Measurements from ENCODE around the gene PAK4.
"Not testable (repeated sequence)": the region's sequence is repeated elsewhere in the genome, so short reads cannot be mapped to it uniquely, and the experiment has no call there.

PAK4 gene

GRCh38 chr19:39188960-39189359, 63.4 kb downstream of the PAK4 start:
- no peak for DNase-seq

GRCh38 chr19:39190768-39191167, 65.2 kb downstream of the PAK4 start:
- DNase-seq: no peak

- DNase-seq: no peak
Measured at GRCh38 chr19:39192846-39193245, 67.3 kb downstream of the PAK4 start.

GRCh38 chr19:39193803-39194202, 68.2 kb downstream of the PAK4 start:
- no peak for DNase-seq

DNA sequence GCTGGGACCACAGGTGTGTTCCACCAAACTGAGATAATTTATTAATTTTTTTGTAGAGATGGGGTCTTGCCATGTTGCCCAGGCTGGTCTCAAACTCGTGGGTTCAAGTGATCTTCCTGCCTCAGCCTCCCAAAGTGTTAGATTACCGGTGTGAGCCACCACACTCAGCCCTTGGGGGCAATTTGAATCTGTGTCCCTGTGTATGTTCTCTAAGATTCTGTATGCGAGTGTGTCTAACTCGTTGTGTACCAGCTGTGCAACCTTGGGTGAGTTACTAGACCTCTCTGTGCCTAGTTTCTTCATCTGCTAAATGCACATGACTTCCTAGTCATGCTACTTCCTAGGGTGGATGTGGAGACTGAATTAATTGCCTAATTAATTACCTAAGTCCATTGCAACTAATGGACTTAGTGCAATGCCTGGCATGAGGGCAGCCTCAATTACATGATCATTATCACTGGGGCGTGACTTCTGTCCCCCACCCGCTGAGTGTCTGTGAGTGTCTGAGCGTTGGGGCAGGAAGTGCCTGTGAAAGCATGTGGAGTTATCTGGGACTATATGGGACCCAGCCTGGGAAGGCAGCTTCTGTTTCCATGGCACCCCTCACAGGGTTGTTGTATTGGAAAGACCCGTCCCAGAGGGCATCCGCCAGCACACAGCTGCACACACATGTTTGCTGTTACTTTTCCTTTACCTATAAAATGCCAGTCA, 69.4 kb downstream of the PAK4 start:
- no peak for DNase-seq

DNA sequence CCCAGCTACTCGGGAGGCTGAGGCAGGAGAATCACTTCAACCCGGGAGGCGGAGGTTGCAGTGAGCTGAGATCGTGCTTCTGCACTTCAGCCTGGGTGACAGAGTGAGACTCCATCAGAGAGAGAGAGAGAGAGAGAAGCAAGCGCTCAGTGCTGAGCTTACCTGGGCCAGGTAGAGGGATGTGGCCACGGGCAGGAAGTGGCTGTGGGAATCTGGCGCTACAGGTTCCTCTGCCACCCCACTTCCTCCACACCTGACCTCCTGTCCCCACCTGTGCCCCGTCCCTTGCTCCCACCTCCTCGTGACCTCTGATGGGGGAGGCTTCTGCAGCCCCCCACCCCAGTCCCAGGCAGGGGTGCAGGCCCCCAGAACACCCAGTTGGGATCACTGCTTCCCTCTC, 70.2 kb downstream of the PAK4 start:
- DNase-seq: no peak

GRCh38 chr19:39196320-39196719, 70.7 kb downstream of the PAK4 start:
- DNase-seq: no peak

GRCh38 chr19:39196860-39197562, 71.4 kb downstream of the PAK4 start, which contains the start of gene NCCRP1:
NCCRP1 (plus strand) TSS chr19:39196964; CDS start chr19:39196983, 19 bp downstream.
- no peak for DNase-seq

DNA sequence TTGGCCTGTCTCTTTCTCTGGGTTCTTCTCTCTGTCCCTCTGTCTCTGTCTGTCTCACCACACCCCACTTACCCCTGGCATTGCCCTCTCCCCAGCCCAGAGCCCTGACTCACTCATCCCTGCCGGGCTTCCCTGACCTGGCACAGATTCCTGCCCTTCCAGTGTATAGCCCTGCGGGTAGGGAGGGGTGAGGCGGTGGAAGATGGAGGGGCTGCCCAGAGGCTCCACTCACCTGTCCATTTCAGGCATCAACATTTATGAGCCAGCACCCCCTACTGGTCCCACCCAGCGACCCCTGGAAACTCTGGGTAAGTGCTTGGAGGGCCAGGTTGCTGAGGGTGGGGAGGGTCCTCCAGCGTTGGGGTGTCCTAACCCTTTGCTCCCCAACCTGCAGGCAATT, 72.2 kb downstream of the PAK4 start:
- no peak for DNase-seq

DNA sequence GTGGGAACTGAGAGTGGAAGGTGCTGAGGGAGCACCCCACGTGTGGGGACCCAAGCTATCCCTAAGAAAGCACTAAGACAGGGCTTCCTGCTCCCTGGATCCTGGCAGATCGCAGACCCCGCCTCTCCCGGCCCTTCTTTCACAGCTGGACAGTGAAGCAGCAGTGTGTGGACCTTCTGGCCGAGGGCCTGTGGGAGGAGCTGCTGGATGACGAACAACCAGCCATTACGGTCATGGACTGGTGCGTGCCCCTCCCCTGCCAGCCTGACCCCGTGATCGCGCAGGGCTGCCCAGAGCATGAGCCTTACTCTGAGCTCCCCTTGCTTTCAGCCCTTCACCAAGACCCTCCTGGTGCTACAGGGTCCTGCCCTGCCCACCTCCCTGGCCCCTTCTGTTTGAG, 73.4 kb downstream of the PAK4 start:
- DNase-seq: no peak

DNA sequence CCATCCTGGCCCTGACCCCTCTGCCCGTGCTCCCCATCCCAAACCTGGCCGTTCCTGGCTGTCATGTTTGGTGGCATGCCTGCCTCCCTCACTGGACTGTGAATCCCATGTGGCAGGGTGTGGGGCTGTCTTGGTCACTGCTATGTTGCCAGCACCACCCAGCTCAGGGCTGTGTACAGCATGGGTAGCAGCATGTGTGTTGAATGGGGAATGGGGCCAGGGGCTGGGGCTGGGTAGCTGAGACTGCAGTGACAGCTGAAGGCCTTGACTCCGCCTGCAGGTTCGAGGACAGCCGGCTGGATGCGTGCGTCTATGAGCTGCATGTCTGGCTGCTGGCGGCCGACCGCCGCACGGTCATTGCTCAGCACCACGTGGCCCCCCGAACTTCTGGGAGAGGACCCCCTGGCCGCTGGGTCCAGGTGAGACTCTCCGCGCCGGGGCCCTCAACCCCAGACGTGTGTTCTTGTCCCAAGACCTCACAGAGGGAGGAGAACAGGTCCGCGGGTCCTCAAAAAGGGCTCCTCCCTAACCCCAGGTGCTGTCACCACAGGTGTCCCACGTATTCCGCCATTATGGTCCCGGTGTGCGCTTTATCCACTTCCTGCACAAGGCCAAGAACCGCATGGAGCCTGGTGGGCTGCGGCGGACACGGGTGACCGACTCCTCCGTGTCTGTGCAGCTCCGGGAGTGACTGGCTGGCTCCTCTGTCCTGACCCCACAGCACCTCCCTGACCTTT, 74.6 kb downstream of the PAK4 start:
- no peak for DNase-seq

DNA sequence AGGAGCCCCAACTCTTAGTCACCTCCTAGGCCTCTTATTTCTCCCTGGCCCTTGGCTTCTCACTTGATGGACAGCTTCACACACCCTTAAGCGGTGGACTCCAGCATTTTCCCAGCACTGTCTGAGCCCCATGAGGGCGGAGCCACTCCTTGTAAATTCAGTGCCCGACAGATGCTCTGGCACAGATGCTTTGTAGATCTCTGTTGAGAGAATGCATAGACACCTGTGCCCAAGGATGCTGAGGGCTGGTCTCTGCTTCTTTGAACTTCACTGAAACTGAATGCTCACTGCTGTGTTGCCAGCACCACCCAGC, 75.2 kb downstream of the PAK4 start:
- DNase-seq: no peak

DNA sequence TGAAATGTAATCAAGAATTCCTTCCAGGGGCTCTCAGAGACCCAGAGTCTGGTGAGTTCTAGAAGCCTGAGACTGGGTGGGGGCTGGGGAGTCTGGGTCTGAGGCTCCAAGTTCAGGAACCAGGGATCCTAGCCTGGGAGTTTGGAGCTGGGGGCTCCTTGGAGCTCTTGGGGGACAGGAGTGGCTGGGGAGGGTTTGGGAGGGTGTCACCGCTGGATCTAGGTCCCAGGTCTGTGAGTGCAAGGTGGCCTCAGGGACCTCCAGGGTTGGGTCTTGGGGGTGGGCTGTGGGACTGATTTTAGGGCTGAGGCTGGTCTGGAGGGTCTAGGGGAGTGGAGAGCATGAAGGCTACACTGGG, 77.4 kb downstream of the PAK4 start:
- DNase-seq: no peak

- DNase-seq: no peak
Measured at GRCh38 chr19:39203372-39204341, 78.1 kb downstream of the PAK4 start, which contains the start of gene SYCN. SYCN (minus strand) TSS chr19:39204263; CDS start chr19:39204254, 9 bp downstream.

- no peak for DNase-seq
Measured at GRCh38 chr19:39205449-39205764, 79.8 kb downstream of the PAK4 start.

DNA sequence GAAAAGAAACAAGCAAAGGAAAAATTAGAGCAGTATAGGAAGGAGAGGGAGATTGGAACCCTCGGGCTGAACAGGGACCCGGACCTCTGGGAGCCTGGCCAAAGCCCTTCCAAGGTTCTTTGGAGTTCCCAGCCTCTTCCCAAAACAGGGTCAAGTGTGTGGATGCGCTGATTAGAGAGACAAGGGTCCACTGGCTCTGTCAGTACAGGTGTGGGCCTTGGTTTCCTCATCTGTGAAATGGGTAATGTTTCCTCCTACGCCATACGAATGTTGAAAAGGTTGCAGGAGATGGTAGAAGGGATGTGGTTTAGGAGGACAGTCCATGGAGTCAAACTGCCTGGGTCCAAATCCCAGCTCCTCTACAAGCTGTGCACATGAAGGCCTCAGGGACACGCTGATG, 80.5 kb downstream of the PAK4 start:
- no peak for DNase-seq

- DNase-seq: no peak
Measured at GRCh38 chr19:39207293-39207836, 81.8 kb downstream of the PAK4 start.

DNA sequence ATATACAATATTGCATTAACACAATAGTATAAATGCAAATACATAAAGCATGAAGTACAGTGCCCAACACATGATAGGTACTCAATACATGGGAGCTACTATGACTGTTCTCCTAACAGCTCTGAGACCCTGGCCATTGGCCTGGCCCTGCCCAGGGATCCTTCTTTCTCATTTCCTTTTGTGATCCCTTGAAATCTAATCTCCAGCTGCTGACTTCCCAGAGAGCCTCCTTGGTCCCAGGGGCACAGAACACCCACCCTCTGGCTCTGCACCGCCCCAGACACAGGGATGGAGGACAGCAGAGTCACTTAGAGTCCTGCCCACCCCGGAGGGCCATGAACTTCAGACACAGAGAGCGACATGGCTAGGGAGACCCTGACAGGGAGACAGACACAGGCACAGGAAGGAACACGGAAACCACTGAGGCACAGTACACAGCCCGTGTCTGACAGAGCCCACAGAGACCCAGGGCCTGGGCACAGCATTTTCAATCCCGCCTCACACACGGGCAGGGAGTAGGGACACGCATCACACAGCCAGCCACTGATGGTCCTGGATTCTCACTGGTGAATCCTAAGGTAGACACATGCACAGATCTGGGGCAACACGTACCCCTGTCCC, 82.7 kb downstream of the PAK4 start:
- no peak for DNase-seq

GRCh38 chr19:39209196-39209595, 83.6 kb downstream of the PAK4 start:
- no peak for DNase-seq

DNA sequence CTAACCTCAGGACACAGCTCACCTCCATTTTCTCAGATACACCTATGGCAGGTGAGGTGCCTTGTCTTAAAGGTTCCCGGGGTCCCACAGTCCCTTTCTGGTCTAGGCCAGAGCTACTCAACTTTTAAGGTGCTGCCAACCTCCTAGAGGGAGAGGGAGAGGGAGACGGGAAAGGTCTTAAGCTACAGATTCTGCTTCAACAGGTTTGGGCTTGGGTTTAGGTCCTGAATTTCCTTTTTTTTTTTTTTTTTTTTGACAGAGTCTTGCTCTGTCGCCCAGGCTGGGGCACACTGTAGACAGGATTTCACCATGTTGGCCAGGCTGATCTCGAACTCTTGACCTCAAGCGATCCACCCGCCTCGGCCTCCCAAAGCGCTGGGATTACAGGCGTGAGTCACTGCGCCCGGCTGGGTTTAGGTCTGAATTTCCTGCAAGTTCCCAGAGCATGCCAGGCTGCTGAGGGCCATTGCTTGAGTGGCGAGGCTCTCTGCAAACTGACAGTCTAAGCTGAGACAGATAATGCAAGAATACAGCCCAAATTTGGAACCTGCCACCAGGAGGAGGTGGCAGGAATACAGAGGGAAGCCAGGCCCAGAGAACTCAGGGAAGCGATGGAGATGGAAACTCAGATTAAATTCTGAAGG, 86.3 kb downstream of the PAK4 start:
- DNase-seq: no peak

- peak; percentile 26 for DNase-seq
Measured at GRCh38 chr19:39212375-39212742, 86.8 kb downstream of the PAK4 start.

DNA sequence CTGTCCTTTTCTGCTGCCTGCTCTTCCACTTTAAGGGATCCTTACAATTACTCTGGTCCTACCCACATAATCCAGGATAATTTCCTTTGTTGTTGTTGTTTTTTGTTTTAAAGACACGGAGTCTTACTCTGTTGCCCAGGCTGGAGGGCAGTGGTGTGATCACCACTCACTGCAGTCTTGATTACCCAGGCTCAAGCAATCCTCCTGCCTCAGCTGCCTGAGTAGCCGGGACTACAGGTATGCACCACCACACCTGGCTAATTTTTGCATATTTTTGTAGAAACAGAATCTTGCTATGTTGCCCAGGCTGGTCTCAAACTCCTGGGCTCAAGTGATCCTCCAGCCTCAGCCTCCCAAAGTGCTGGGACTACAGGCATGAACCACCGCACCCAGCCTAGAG, 89.7 kb downstream of the PAK4 start:
- DNase-seq: not testable (repeated sequence)
